Panc1 (cell line): Measurements from ENCODE around the gene KLK13. TPM values are rescaled to one million over a fixed set of nuclear protein-coding genes. Genes with fewer than 3 reads are reported as not detected.

Experiments
- ATAC-seq: fragments of 200-7000 bp; cut with Tn5 transposase; 2 replicates; pipeline ENCODE4 v1.9.1; 2020; ENCODE audit warnings: mild to moderate bottlenecking, moderate library complexity
- BruUV-seq: library from RNA; stranded (reverse); fragments of 400-500 nt; replicated peaks from 2 replicates; lab custom pipeline; 2021; lab: Mats Ljungman, UMichigan
- CTCF ChIA-PET: fragments of 300-600 bp; sonication (Branson Sonifier 250); formaldehyde crosslinking; loops from one replicate; lab custom pipeline; 2022; ENCODE audit warnings: antibody characterized with exemption; lab: Charles Lee
- POLR2A ChIA-PET: fragments of 300-600 bp; sonication (Branson Sonifier 250); formaldehyde crosslinking; loops from one replicate; lab custom pipeline; 2022; ENCODE audit warnings: antibody characterized with exemption; lab: Charles Lee
- DNase-seq: peaks from one replicate; pipeline ENCODE4 v3.0.0-alpha.2; 2010; ENCODE audit warnings: low read depth, low spot score
- H3K27ac ChIP-seq: 2 replicates; pipeline ENCODE4 v1.5.1; 2011; ENCODE audit warnings: mild to moderate bottlenecking, low read length, inconsistent platforms
- H3K27me3 ChIP-seq: fragments of 200-500 bp; sonication (Bioruptor generic); 2 replicates; pipeline ENCODE4 v1.6.0; 2014; ENCODE audit warnings: low read length, inconsistent platforms; ENCODE audit not compliant: control insufficient read depth, insufficient read depth
- H3K36me3 ChIP-seq: fragments of 200-500 bp; sonication (Bioruptor generic); 2 replicates; pipeline ENCODE4 v1.5.1; 2014; ENCODE audit warnings: inconsistent platforms, mild to moderate bottlenecking, low read length, moderate library complexity; ENCODE audit not compliant: control insufficient read depth, insufficient read depth
- H3K4me1 ChIP-seq: 2 replicates; pipeline ENCODE4 v1.5.1; 2011; ENCODE audit warnings: inconsistent platforms, mild to moderate bottlenecking, low read length, moderate library complexity; ENCODE audit not compliant: control insufficient read depth, insufficient read depth
- H3K4me3 ChIP-seq, 2 experiments: 2 replicates each; pipeline ENCODE4 v1.5.1; 2011 to 2012; ENCODE audit warnings: low read depth in 2 of 2, low read length in 2 of 2, mild to moderate bottlenecking in 2 of 2, inconsistent platforms in 1 of 2, moderate library complexity in 1 of 2
- H3K9me3 ChIP-seq: fragments of 200-500 bp; sonication (Bioruptor generic); 2 replicates; pipeline ENCODE4 v1.5.1; 2014; ENCODE audit warnings: low read depth, mild to moderate bottlenecking, inconsistent platforms, low read length, moderate library complexity; ENCODE audit not compliant: control insufficient read depth, insufficient read depth
- CTCF ChIP-seq: fragments of 450-650 bp; IDR thresholded peaks from 2 replicates; pipeline ENCODE4 v1.5.1; 2017; ENCODE audit warnings: mild to moderate bottlenecking
- POLR2AphosphoS5 ChIP-seq: IDR thresholded peaks from 2 replicates; pipeline ENCODE4 v1.6.1; 2012; ENCODE audit warnings: mild to moderate bottlenecking, low read depth, low read length, moderate library complexity
- SIN3A ChIP-seq: IDR thresholded peaks from 2 replicates; pipeline ENCODE4 v1.6.1; 2012; ENCODE audit warnings: low read depth, mild to moderate bottlenecking, low read length, moderate library complexity, borderline replicate concordance; ENCODE audit not compliant: insufficient read depth
- TCF7L2 ChIP-seq: IDR thresholded peaks from 2 replicates; pipeline ENCODE4 v1.6.1; 2011; ENCODE audit warnings: mild to moderate bottlenecking, low read depth, low read length, inconsistent platforms
- in situ Hi-C: cut with HindIII; loops from 2 replicates; pipeline ENCODE4 v1.10.0; 2016; ENCODE audit warnings: low sequenced_read_pairs, low pct_unique_long_range_greater_than_20kb
- intact Hi-C: fragments of 100-400 bp; cut with micrococcal nuclease; formaldehyde crosslinking; loops from one replicate; pipeline ENCODE4 v1.10.0; 2022; ENCODE audit not compliant: unreplicated experiment
- total RNA-seq: library from RNA; stranded (reverse); gene quantifications from one replicate; pipeline ENCODE4 v1.2.1, GENCODE V29; 2021; ENCODE audit not compliant: unreplicated experiment
- TF ChIP-seq, protein P1 (sequence below), 2 experiments: IDR thresholded peaks; 2 replicates each; pipeline ENCODE4 v1.6.1; 2011 to 2012; ENCODE audit warnings: low read depth in 2 of 2, control low read depth in 1 of 2, low read length in 1 of 2, mild to moderate bottlenecking in 1 of 2, moderate library complexity in 1 of 2; ENCODE audit not compliant: insufficient read depth in 1 of 2

The KLK13 gene
- total RNA-seq, 1 experiment from 2014 or later = not detected

- H3K36me3 ChIP-seq = no peaks in the 10 kb centered on the region
- no TSS peak for BruUV-seq
Observed at GRCh38 chr19:51022526-51022925, 42.4 kb downstream of the KLK13 start.

DNA sequence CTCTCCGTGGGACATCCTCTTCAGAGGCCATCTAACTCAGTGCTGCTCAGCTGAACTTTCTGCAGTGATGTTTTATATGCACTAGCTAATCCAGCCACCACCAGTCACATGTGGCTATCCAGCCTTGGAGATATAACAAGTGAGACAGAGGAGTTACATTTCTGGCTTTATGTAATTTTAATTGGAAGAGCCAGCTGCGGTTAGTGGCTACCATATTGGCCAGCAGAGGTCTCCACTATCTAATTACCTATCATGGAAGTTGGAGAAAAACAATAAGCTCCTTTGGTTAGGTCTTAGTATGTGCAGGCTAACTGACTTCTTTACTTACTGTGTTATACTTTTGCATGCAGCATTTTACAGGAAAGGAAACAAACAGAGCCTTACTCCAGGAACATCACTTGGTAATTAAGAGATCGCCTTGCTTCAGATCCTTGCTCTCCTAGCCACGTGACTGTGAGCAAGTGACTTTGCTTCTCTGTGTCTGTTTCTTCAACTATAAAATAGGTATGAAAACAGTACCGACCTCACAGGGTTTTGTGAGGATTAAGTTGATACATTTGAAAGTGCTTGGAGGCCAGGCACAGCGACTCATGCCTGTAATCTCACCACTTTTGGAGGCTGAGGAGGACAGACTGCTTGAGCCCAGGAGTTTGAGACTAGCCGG is 43.8 kb downstream of the KLK13 start:
- intact Hi-C loops (loop anchor here (2.0 kb wide), 1 partner anchor 74 kb away; no protein-coding TSS in a partner anchor), in situ Hi-C loops (no loop called here)
- no peaks in the 10 kb centered on the region; the same call in 1 of the 2 replicates for H3K36me3 ChIP-seq
- ChIA-PET CTCF (interaction anchor here (0.6 to 1.6 kb wide), 6 partner anchors 11 to 346 kb away, joined by 3 to 13 read pairs (median 6); no protein-coding TSS in a partner anchor), POLR2A (interaction anchor here (0.6 to 0.7 kb wide), 2 partner anchors 12 to 301 kb away, joined by 3 to 5 read pairs; no protein-coding TSS in a partner anchor)
- no TSS peak for BruUV-seq
- H3K9me3 ChIP-seq = no peaks in the 10 kb centered on the region
- H3K27me3 ChIP-seq = peaks cover 2% of the 10 kb centered on the region; the same call in 1 of the 2 replicates
- H3K27ac ChIP-seq = no peak overlapping the region
- TF ChIP-seq CTCF (peak; percentile 81), TCF7L2 (no peak), SIN3A (no peak)
- peak; percentile 52; the same call in 1 of the 2 replicates for ATAC-seq
- peaks cover 3% of the 10 kb centered on the region for H3K4me1 ChIP-seq
- H3K4me3 ChIP-seq = no peak overlapping the region
- DNase-seq = peak; percentile 35

More at GRCh38 chr19:51022526-51022925, 42.4 kb downstream of the KLK13 start:
- ChIA-PET POLR2A (no interaction called here), CTCF (interaction anchor here (0.6 kb wide), 1 partner anchor 74 kb away, joined by 4 read pairs; no protein-coding TSS in a partner anchor)
- TF ChIP-seq CTCF (no peak), SIN3A (no peak), POLR2AphosphoS5 (no peak), TCF7L2 (no peak)
- TF ChIP-seq, protein P1, sequence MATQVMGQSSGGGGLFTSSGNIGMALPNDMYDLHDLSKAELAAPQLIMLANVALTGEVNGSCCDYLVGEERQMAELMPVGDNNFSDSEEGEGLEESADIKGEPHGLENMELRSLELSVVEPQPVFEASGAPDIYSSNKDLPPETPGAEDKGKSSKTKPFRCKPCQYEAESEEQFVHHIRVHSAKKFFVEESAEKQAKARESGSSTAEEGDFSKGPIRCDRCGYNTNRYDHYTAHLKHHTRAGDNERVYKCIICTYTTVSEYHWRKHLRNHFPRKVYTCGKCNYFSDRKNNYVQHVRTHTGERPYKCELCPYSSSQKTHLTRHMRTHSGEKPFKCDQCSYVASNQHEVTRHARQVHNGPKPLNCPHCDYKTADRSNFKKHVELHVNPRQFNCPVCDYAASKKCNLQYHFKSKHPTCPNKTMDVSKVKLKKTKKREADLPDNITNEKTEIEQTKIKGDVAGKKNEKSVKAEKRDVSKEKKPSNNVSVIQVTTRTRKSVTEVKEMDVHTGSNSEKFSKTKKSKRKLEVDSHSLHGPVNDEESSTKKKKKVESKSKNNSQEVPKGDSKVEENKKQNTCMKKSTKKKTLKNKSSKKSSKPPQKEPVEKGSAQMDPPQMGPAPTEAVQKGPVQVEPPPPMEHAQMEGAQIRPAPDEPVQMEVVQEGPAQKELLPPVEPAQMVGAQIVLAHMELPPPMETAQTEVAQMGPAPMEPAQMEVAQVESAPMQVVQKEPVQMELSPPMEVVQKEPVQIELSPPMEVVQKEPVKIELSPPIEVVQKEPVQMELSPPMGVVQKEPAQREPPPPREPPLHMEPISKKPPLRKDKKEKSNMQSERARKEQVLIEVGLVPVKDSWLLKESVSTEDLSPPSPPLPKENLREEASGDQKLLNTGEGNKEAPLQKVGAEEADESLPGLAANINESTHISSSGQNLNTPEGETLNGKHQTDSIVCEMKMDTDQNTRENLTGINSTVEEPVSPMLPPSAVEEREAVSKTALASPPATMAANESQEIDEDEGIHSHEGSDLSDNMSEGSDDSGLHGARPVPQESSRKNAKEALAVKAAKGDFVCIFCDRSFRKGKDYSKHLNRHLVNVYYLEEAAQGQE (IDR thresholded peaks at IDR 0.05; ENCODE audit: insufficient read depth in 1 of 2, low read depth in 2 of 2, low read length in 1 of 2) = no peak
- in situ Hi-C loops (no loop called here), intact Hi-C loops (no loop called here)
- DNase-seq = no peak
- H3K27me3 ChIP-seq = peaks cover 2% of the 10 kb centered on the region; the same call in 1 of the 2 replicates
- no peaks in the 10 kb centered on the region for H3K9me3 ChIP-seq
- H3K27ac ChIP-seq = no peak overlapping the region
- no peak for ATAC-seq
- peaks cover 3% of the 10 kb centered on the region for H3K4me1 ChIP-seq
- H3K4me3 ChIP-seq = no peak overlapping the region
